Spinal cord (tissue), 10 donors: ENCODE results near the gene PIGZ. TPM values are rescaled to one million over a fixed set of nuclear protein-coding genes. Genes with fewer than 3 reads are reported as not detected.

Source experiments
- DNase-seq, 6 donors: peaks; one replicate each; pipeline versions ENCODE4 v3.0.0 to v3.0.0-alpha.2; 2013 to 2015; ENCODE audit warnings: low spot score in 6 of 6, low read depth in 4 of 6
- H3K27ac ChIP-seq: one replicate; pipeline ENCODE4 v1.5.1; 2013; ENCODE audit warnings: low read depth, low read length, control low read depth
- H3K27me3 ChIP-seq: one replicate; pipeline ENCODE4 v1.6.1; 2013; ENCODE audit warnings: low read length; ENCODE audit not compliant: control insufficient read depth, insufficient read depth
- H3K36me3 ChIP-seq: one replicate; pipeline ENCODE4 v1.6.1; 2013; ENCODE audit warnings: low read length; ENCODE audit not compliant: control insufficient read depth, insufficient read depth
- H3K4me1 ChIP-seq: one replicate; pipeline ENCODE4 v1.6.1; 2013; ENCODE audit warnings: low read length; ENCODE audit not compliant: control insufficient read depth, insufficient read depth
- H3K4me3 ChIP-seq: one replicate; pipeline ENCODE4 v1.5.1; 2013; ENCODE audit warnings: low read depth, low read length, control low read depth
- H3K9me3 ChIP-seq: one replicate; pipeline ENCODE4 v1.6.1; 2013; ENCODE audit warnings: low read length; ENCODE audit not compliant: control insufficient read depth, insufficient read depth
- WGBS: methylation state at CpG from one replicate; pipeline ENCODE4 v1.1.5; 2013; ENCODE audit warnings: missing lambda C conversion rate; ENCODE audit not compliant: insufficient coverage; 5-methylcytosine and 5-hydroxymethylcytosine counted together
- polyA plus RNA-seq, 2 donors: library from polyadenylated mRNA; unstranded; fragments of 120-200 nt; gene quantifications; one replicate each; pipeline ENCODE4 v1.2.1, GENCODE V29; 2013; ENCODE audit not compliant: insufficient read length in 2 of 2
- total RNA-seq, 2 donors: library from RNA; depleted of rRNA in 1 of 2; stranded (reverse); fragments of 120-200 nt in 1 of 2; fragments of >200 nt in 1 of 2; gene quantifications; one replicate each; pipeline versions ENCODE4 v1.2.3 to v1.2.4, GENCODE V29; 2013 to 2014
- donor health status: healthy.

PIGZ gene
- total and polyA plus RNA-seq, 4 donors = 3.0 to 15.0 (median 6.9) TPM

GRCh38 chr3:197002701-197003454 is 34.2 kb upstream of the PIGZ start:
- Histone ChIP-seq H3K27me3 (no peaks in the 10 kb centered on the region), H3K36me3 (peaks cover 8% of the 10 kb centered on the region), H3K9me3 (no peaks in the 10 kb centered on the region), H3K27ac (no peak overlapping the region), H3K4me1 (peaks cover 23% of the 10 kb centered on the region), H3K4me3 (peak overlapping the region; percentile 26)
- WGBS = under 1% methylated on average over 108 of the region's 113 CpGs
- peak in 4 of 6 donors; percentile 42 to 90 (median 70) for DNase-seq

GRCh38 chr3:197001972-197002700 is 33.5 kb upstream of the PIGZ start:
- peaks cover 23% of the 10 kb centered on the region for H3K4me1 ChIP-seq
- DNase-seq = peak in 2 of 6 donors; percentile 40 to 65
- peak overlapping the region; percentile 33 for H3K27ac ChIP-seq
- no peaks in the 10 kb centered on the region for H3K27me3 ChIP-seq
- whole genome bisulfite sequencing = 13% methylated on average over 50 of the region's 55 CpGs
- no peaks in the 10 kb centered on the region for H3K9me3 ChIP-seq
- H3K4me3 ChIP-seq = peak overlapping the region; percentile 26
- H3K36me3 ChIP-seq = peaks cover 8% of the 10 kb centered on the region

GRCh38 chr3:197001106-197001971 is 32.7 kb upstream of the PIGZ start:
- H3K27ac ChIP-seq = no peak overlapping the region
- WGBS = 86% methylated on average over 12 of the region's 20 CpGs
- peaks cover 8% of the 10 kb centered on the region for H3K36me3 ChIP-seq
- DNase-seq = no peak
- no peak overlapping the region for H3K4me3 ChIP-seq
- peaks cover 23% of the 10 kb centered on the region for H3K4me1 ChIP-seq
- H3K9me3 ChIP-seq = no peaks in the 10 kb centered on the region
- H3K27me3 ChIP-seq = no peaks in the 10 kb centered on the region

GRCh38 chr3:197000211-197000610 is 31.6 kb upstream of the PIGZ start:
- WGBS = 83% methylated on average over 5 of the region's 5 CpGs
- no peak overlapping the region for H3K27ac ChIP-seq
- DNase-seq = no peak
- H3K36me3 ChIP-seq = peaks cover 8% of the 10 kb centered on the region
- H3K4me3 ChIP-seq = no peak overlapping the region
- no peaks in the 10 kb centered on the region for H3K9me3 ChIP-seq
- no peaks in the 10 kb centered on the region for H3K27me3 ChIP-seq
- peaks cover 26% of the 10 kb centered on the region for H3K4me1 ChIP-seq

- Histone ChIP-seq H3K4me3 (no peak overlapping the region), H3K27me3 (no peaks in the 10 kb centered on the region), H3K4me1 (peaks cover 23% of the 10 kb centered on the region), H3K27ac (no peak overlapping the region), H3K36me3 (peaks cover 7% of the 10 kb centered on the region), H3K9me3 (no peaks in the 10 kb centered on the region)
- 84% methylated on average over 15 of the region's 21 CpGs for WGBS
- no peak for DNase-seq
These were observed 30.5 kb upstream of the PIGZ start for GRCh38 chr3:196998966-196999760.

GRCh38 chr3:196997311-196997710 is 28.7 kb upstream of the PIGZ start:
- no peaks in the 10 kb centered on the region for H3K36me3 ChIP-seq
- no peaks in the 10 kb centered on the region for H3K27me3 ChIP-seq
- peaks cover 15% of the 10 kb centered on the region for H3K4me1 ChIP-seq
- no peak for DNase-seq
- H3K4me3 ChIP-seq = no peak overlapping the region
- no peaks in the 10 kb centered on the region for H3K9me3 ChIP-seq
- H3K27ac ChIP-seq = no peak overlapping the region
- 90% methylated on average over 13 of the region's 15 CpGs for WGBS

GRCh38 chr3:196996454-196997265 is 28.0 kb upstream of the PIGZ start:
- Histone ChIP-seq H3K27ac (no peak overlapping the region), H3K36me3 (no peaks in the 10 kb centered on the region), H3K9me3 (no peaks in the 10 kb centered on the region), H3K4me3 (no peak overlapping the region), H3K27me3 (no peaks in the 10 kb centered on the region), H3K4me1 (peaks cover 9% of the 10 kb centered on the region)
- WGBS = 84% methylated on average over 15 of the region's 17 CpGs
- DNase-seq = no peak

GRCh38 chr3:196995646-196996355 is 27.2 kb upstream of the PIGZ start:
- Histone ChIP-seq H3K4me3 (no peak overlapping the region), H3K27me3 (no peaks in the 10 kb centered on the region), H3K9me3 (no peaks in the 10 kb centered on the region), H3K4me1 (peaks cover 3% of the 10 kb centered on the region), H3K27ac (no peak overlapping the region), H3K36me3 (no peaks in the 10 kb centered on the region)
- DNase-seq = no peak
- 79% methylated on average over 11 of the region's 14 CpGs for WGBS
